GM12891 (cell line): ENCODE results near the gene ACTN4.

Source experiments
- POLR2A ChIP-seq: IDR thresholded peaks from 2 replicates; pipeline ENCODE4 v1.6.1; 2011; ENCODE audit warnings: low read depth, low read length, control low read depth
- POLR2AphosphoS5 ChIP-seq: IDR thresholded peaks from 2 replicates; pipeline ENCODE4 v1.6.1; 2011; ENCODE audit warnings: low read depth, low read length, control low read depth

GRCh38 chr19:38759590-38760003, 112.1 kb downstream of the ACTN4 start:
- TF ChIP-seq POLR2A = no peak
- no peak for TF ChIP-seq POLR2AphosphoS5
